SK-N-SH treated with all-trans-retinoic acid at 6 μM for 48 hours (cell line): ENCODE data around the gene FSIP1.

ENCODE experiments used
- ARNTL ChIP-seq: fragments of 450-650 bp; formaldehyde crosslinking; IDR thresholded peaks from 2 replicates; pipeline ENCODE4 v1.5.0; 2020; ENCODE audit warnings: low read depth, mild to moderate bottlenecking, moderate library complexity, borderline replicate concordance
- CREB5 ChIP-seq: fragments of 250-450 bp; sonication (Bioruptor Pico); IDR thresholded peaks from 2 replicates; pipeline ENCODE4 v1.5.1; 2020; ENCODE audit warnings: low read depth, mild to moderate bottlenecking, moderate library complexity
- CSDC2 ChIP-seq: fragments of 250-450 bp; sonication (Bioruptor Pico); IDR thresholded peaks from 2 replicates; pipeline ENCODE4 v1.5.0; 2020; ENCODE audit warnings: mild to moderate bottlenecking, moderate library complexity
- GLIS3 ChIP-seq: fragments of 250-450 bp; sonication (Bioruptor Pico); IDR thresholded peaks from 2 replicates; pipeline ENCODE4 v1.5.0; 2020; ENCODE audit warnings: mild to moderate bottlenecking, moderate library complexity
- PATZ1 ChIP-seq: fragments of 250-450 bp; sonication (Bioruptor Pico); IDR thresholded peaks from 2 replicates; pipeline ENCODE4 v1.8.0; 2020; ENCODE audit warnings: mild to moderate bottlenecking, moderate library complexity, borderline replicate concordance
- SNAI2 ChIP-seq: fragments of 250-450 bp; sonication (Bioruptor Pico); IDR thresholded peaks from 2 replicates; pipeline ENCODE4 v1.5.0; 2020; ENCODE audit warnings: mild to moderate bottlenecking, moderate library complexity
- TOX ChIP-seq: fragments of 250-450 bp; sonication (Bioruptor Pico); IDR thresholded peaks from 2 replicates; pipeline ENCODE4 v1.8.0; 2021; ENCODE audit warnings: mild to moderate bottlenecking, moderate library complexity, borderline replicate concordance
- ZFP3 ChIP-seq: fragments of 250-450 bp; sonication (Bioruptor Pico); IDR thresholded peaks from 2 replicates; pipeline ENCODE4 v1.5.0; 2020; ENCODE audit warnings: mild to moderate bottlenecking, moderate library complexity
- ZFP30 ChIP-seq: fragments of 450-650 bp; formaldehyde crosslinking; IDR thresholded peaks from 2 replicates; pipeline ENCODE4 v1.5.0; 2022; ENCODE audit warnings: mild to moderate bottlenecking, moderate library complexity
- ZNF565 ChIP-seq: fragments of 450-650 bp; formaldehyde crosslinking; conservative IDR thresholded peaks from 2 replicates; pipeline ENCODE4 v1.5.0; 2020; ENCODE audit warnings: low read depth, mild to moderate bottlenecking, moderate library complexity

- no peak for TF ChIP-seq TOX
- TF ChIP-seq CREB5 (CRISPR knock-in tag), result no peak
- no peak for TF ChIP-seq PATZ1 (CRISPR knock-in tag)
- no peak for TF ChIP-seq GLIS3 (CRISPR knock-in tag)
- TF ChIP-seq ZFP3 (CRISPR knock-in tag), result no peak
- no peak for TF ChIP-seq ARNTL (CRISPR knock-in tag)
- no peak for TF ChIP-seq ZFP30
- no peak for TF ChIP-seq SNAI2 (CRISPR knock-in tag)
- TF ChIP-seq ZNF565 (CRISPR knock-in tag), result no peak
- no peak for TF ChIP-seq CSDC2
Observed at GRCh38 chr15:39820050-39820602, 37.5 kb upstream of the FSIP1 start.
